Endothelial cell of umbilical vein (primary cell): Measurements from ENCODE around the gene MCM3AP. TPM values are rescaled to one million over a fixed set of nuclear protein-coding genes. Genes with fewer than 3 reads are reported as not detected.

Source experiments
- BruUV-seq: library from RNA; stranded (reverse); fragments of 400-500 nt; replicated peaks from 2 replicates; lab custom pipeline; 2021; lab: Mats Ljungman, UMichigan
- CTCF ChIA-PET: fragments of 300-600, 350-600 bp; sonication (Branson Sonifier 250); formaldehyde crosslinking; loops from one replicate; lab custom pipeline; 2021; ENCODE audit warnings: antibody characterized with exemption, inconsistent platforms; lab: Charles Lee
- POLR2A ChIA-PET: fragments of 300-600, 350-600 bp; sonication (Branson Sonifier 250); formaldehyde crosslinking; loops from one replicate; lab custom pipeline; 2021; ENCODE audit warnings: antibody characterized with exemption, inconsistent platforms; lab: Charles Lee
- DNase-seq: peaks from one replicate; pipeline ENCODE4 v3.0.0-alpha.2; 2011; ENCODE audit warnings: low read depth, low spot score
- FAIRE-seq: peaks from 2 replicates; lab custom pipeline; 2011; peaks lifted over from hg19 to GRCh38; lab: Jason Lieb, UNC
- H2AFZ ChIP-seq: 2 replicates; pipeline ENCODE4 v1.6.0; 2012; ENCODE audit warnings: low read depth, low read length, control low read depth, inconsistent platforms
- H3K27ac ChIP-seq: 2 replicates; pipeline ENCODE4 v1.5.1; 2011; ENCODE audit warnings: low read depth, mild to moderate bottlenecking, control low read depth, low read length, moderate library complexity; ENCODE audit not compliant: insufficient read depth
- H3K27me3 ChIP-seq, 2 experiments: 2 replicates each; pipeline versions ENCODE4 v1.6.0 to v1.6.1; 2011; ENCODE audit warnings: low read length in 2 of 2, mixed read lengths in 1 of 2; ENCODE audit not compliant: control insufficient read depth in 2 of 2, insufficient read depth in 2 of 2
- H3K36me3 ChIP-seq, 2 experiments: 2 replicates in 1 of 2; 3 replicates in 1 of 2; pipeline ENCODE4 v1.5.1; 2011; ENCODE audit warnings: low read length in 2 of 2, mild to moderate bottlenecking in 1 of 2, moderate library complexity in 1 of 2; ENCODE audit not compliant: control insufficient read depth in 2 of 2, insufficient read depth in 2 of 2; ENCODE audit errors: extremely low read depth in 1 of 2
- H3K4me1 ChIP-seq: 3 replicates; pipeline ENCODE4 v1.5.1; 2011; ENCODE audit warnings: mild to moderate bottlenecking, low read length; ENCODE audit not compliant: control insufficient read depth, insufficient read depth; ENCODE audit errors: extremely low read depth
- H3K4me2 ChIP-seq: 2 replicates; pipeline ENCODE4 v1.6.1; 2011; ENCODE audit warnings: low read length, control low read depth, mixed read lengths; ENCODE audit not compliant: insufficient read depth
- H3K4me3 ChIP-seq, 3 experiments: fragments of 200-600 bp in 1 of 3; sonication (generic), shearing (Covaris generic) in 1 of 3; replicated peaks in 1 of 3; 2 replicates each; pipeline ENCODE4 v1.5.1; 2011 to 2016; ENCODE audit warnings: control low read depth in 3 of 3, low read length in 3 of 3, mild to moderate bottlenecking in 2 of 3, inconsistent platforms in 1 of 3, low read depth in 1 of 3, moderate library complexity in 1 of 3; ENCODE audit not compliant: insufficient read depth in 1 of 3
- H3K79me2 ChIP-seq: 2 replicates; pipeline ENCODE4 v1.6.0; 2012; ENCODE audit warnings: low read length, inconsistent platforms; ENCODE audit not compliant: control insufficient read depth, insufficient read depth
- H3K9ac ChIP-seq: replicated peaks from 2 replicates; pipeline ENCODE3; 2011; ENCODE audit warnings: low read length, control low read depth; ENCODE audit not compliant: insufficient read depth; ENCODE audit errors: extremely low read depth
- H3K9me1 ChIP-seq: replicated peaks from 3 replicates; pipeline ENCODE4 v1.6.0; 2011; ENCODE audit warnings: mild to moderate bottlenecking, low read length; ENCODE audit not compliant: control insufficient read depth, insufficient read depth; ENCODE audit errors: extremely low read depth
- H3K9me3 ChIP-seq: replicated peaks from 2 replicates; pipeline ENCODE4 v1.5.1; 2012; ENCODE audit warnings: low read length, inconsistent platforms; ENCODE audit not compliant: control insufficient read depth, insufficient read depth
- H4K20me1 ChIP-seq: replicated peaks from 2 replicates; pipeline ENCODE3; 2011; ENCODE audit warnings: mild to moderate bottlenecking, low read length; ENCODE audit not compliant: control insufficient read depth, insufficient read depth; ENCODE audit errors: extremely low read depth
- EZH2 ChIP-seq: IDR thresholded peaks from 2 replicates; pipeline ENCODE4 v1.6.1; 2012; ENCODE audit warnings: borderline replicate concordance, low read depth, mild to moderate bottlenecking, moderate library complexity, low read length, inconsistent platforms; ENCODE audit not compliant: severe bottlenecking
- FOS ChIP-seq: IDR thresholded peaks from 2 replicates; pipeline ENCODE4 v1.6.1; 2011; ENCODE audit warnings: mild to moderate bottlenecking, low read length, moderate library complexity, borderline replicate concordance; ENCODE audit not compliant: insufficient read depth
- GATA2 ChIP-seq: IDR thresholded peaks from 2 replicates; pipeline ENCODE4 v1.7.0; 2011; ENCODE audit warnings: low read depth, mild to moderate bottlenecking, moderate library complexity, mixed read lengths, low read length; ENCODE audit not compliant: insufficient read length, insufficient read depth
- JUN ChIP-seq: IDR thresholded peaks from 2 replicates; pipeline ENCODE4 v1.6.1; 2011; ENCODE audit warnings: borderline replicate concordance, low read depth; ENCODE audit not compliant: insufficient read length, insufficient read depth
- MYC ChIP-seq: IDR thresholded peaks from one replicate; pipeline ENCODE4 v1.6.1; 2011; ENCODE audit warnings: mild to moderate bottlenecking, low read depth, low read length
- POLR2A ChIP-seq: IDR thresholded peaks from 2 replicates; pipeline ENCODE4 v1.6.1; 2012; ENCODE audit warnings: low read depth, mild to moderate bottlenecking, control low read depth, low read length
- POLR2AphosphoS5 ChIP-seq: IDR thresholded peaks from 2 replicates; pipeline ENCODE4 v1.6.1; 2012; ENCODE audit warnings: low read depth, mild to moderate bottlenecking, control low read depth, low read length, moderate library complexity; ENCODE audit not compliant: insufficient read depth
- dilution Hi-C: fragments of 300-500 bp; cut with MboI; formaldehyde crosslinking; loops from one replicate; pipeline ENCODE4 v1.15.0; 2019; ENCODE audit warnings: low sequenced_read_pairs; ENCODE audit not compliant: extremely low pct_ligation_motif_present
- intact Hi-C: fragments of 100-400 bp; cut with micrococcal nuclease; formaldehyde crosslinking; loops from one replicate; pipeline ENCODE4 v1.10.0; 2022
- polyA plus RNA-seq, 4 experiments: library from polyadenylated mRNA; depleted of rRNA in 3 of 4; stranded (reverse) in 3 of 4; unstranded in 1 of 4; fragments of >200 nt; gene quantifications; 2 replicates each; pipeline versions ENCODE4 v1.2.1 to v1.2.3, GENCODE V29; 2011 to 2012; ENCODE audit warnings: missing spikeins in 1 of 4
- total RNA-seq: library from RNA; stranded (reverse); gene quantifications from 2 replicates; pipeline ENCODE4 v1.2.3, GENCODE V29; 2021
- TF ChIP-seq, protein P1 (sequence below): IDR thresholded peaks from 2 replicates; pipeline ENCODE4 v1.6.1; 2011; ENCODE audit not compliant: insufficient read depth, insufficient read length
- TF ChIP-seq, protein P2 (sequence below), 2 donors: IDR thresholded peaks; 1 replicate in 1 of 2; 2 replicates in 1 of 2; pipeline ENCODE4 v1.5.1; 2011; ENCODE audit warnings: low read length in 2 of 2, mild to moderate bottlenecking in 2 of 2, moderate library complexity in 2 of 2, control low read depth in 1 of 2, inconsistent platforms in 1 of 2, low read depth in 1 of 2; ENCODE audit not compliant: insufficient read depth in 1 of 2; ENCODE audit errors: extremely low read depth in 1 of 2

The MCM3AP gene
- total and polyA plus RNA-seq, 2 donors (not counting 3 experiments of a cell fraction or from before 2014, with no cell fraction given): 37.9 to 115 TPM

DNA sequence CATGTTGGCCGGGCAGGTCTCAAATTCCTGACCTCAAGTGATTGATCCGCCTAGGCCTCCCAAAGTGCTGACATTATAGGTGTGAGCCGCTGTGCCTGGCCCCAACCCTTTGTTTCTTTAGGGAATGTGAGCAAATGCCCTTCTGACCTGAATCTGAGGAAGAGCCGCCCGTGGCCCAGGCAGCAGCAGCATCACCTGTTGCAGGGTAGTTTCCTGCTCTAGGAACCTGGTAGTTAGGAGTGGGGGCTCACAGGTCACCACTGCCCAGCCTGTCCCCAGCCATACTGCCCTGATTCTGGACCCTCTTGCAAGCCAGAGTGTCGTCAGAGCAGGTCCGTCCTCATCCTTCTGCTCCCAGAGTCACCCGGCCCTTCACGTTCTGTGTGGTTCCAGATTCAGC lies 13.8 kb upstream of the MCM3AP start:
- Histone ChIP-seq H3K36me3 (no peaks in the 10 kb centered on the region), H4K20me1 (no peaks in the 10 kb centered on the region), H2AFZ (no peak overlapping the region), H3K27ac (no peak overlapping the region), H3K4me3 (no peak overlapping the region), H3K79me2 (no peaks in the 10 kb centered on the region), H3K9me3 (no peaks in the 10 kb centered on the region), H3K9me1 (no peaks in the 10 kb centered on the region), H3K4me1 (peaks cover 9% of the 10 kb centered on the region), H3K27me3 (no peaks in the 10 kb centered on the region), H3K4me2 (no peak overlapping the region), H3K9ac (no peak overlapping the region)
- dilution Hi-C loops: no loop called here
- no peak for TF ChIP-seq JUN
- POLR2A ChIA-PET: no interaction called here
- no peak for DNase-seq
- CTCF ChIA-PET: no interaction called here
- BruUV-seq: no TSS peak
- FAIRE-seq: no peak
- intact Hi-C loops: no loop called here

DNA sequence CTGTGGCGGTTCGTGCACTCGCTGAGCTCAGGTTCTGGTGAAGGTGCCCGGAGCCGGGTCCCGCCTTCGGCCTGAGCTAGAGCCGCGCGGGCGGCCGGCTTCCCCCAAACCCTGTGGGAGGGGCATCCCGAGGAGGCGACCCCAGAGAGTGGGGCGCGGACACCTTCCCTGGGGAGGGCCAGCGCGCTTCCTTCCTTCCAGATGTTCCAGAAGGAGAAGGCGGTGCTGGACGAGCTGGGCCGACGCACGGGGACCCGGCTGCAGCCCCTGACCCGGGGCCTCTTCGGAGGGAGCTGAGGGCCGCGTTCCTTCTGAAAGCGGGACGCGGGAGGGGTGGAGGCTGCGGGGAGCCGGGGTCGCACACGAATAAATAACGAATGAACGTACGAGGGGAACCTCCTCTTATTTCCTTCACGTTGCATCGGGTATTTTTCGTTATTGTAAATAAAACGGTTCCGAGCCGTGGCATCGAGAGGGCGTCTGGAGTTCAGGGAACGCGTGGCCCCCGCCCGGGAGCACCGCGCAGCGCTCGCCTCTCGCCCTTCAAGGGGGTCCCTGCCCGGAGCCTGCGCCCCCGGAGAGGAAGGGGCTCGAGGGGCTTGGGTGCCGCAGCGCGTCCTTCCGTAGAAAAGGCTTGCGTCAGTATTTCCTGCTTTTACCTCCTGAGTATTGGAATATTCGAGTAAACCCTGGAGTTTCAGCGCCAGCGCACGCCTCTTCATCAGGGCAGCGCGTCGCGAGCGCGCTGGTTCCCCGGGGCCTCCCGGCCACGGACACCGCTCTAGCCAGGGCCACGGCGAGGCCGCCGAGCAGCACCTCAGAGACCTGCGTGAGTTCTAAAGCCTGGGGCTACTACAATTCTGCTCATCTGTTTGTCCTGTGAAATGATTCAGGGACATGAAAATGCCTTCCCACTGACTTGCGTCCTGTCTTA lies 12.2 kb upstream of the MCM3AP start:
- POLR2A ChIA-PET: no interaction called here
- Histone ChIP-seq H3K9ac (peak overlapping the region; percentile 34), H3K27me3 (no peaks in the 10 kb centered on the region), H3K9me1 (no peaks in the 10 kb centered on the region), H3K4me2 (peak overlapping the region; percentile 91), H3K36me3 (no peaks in the 10 kb centered on the region), H3K4me3 (peak overlapping the region; percentile 41 to 63 (median 50)), H3K4me1 (peaks cover 9% of the 10 kb centered on the region), H3K79me2 (no peaks in the 10 kb centered on the region), H4K20me1 (no peaks in the 10 kb centered on the region), H3K27ac (no peak overlapping the region), H2AFZ (peak overlapping the region; percentile 84), H3K9me3 (no peaks in the 10 kb centered on the region)
- TF ChIP-seq POLR2AphosphoS5: no peak
- TF ChIP-seq GATA2: no peak
- no peak for TF ChIP-seq MYC
- no peak for TF ChIP-seq POLR2A
- TF ChIP-seq EZH2: no peak
- TF ChIP-seq, protein P1, sequence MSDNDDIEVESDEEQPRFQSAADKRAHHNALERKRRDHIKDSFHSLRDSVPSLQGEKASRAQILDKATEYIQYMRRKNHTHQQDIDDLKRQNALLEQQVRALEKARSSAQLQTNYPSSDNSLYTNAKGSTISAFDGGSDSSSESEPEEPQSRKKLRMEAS: no peak
- no peak for TF ChIP-seq FOS
- TF ChIP-seq JUN: no peak
- TF ChIP-seq, protein P2, sequence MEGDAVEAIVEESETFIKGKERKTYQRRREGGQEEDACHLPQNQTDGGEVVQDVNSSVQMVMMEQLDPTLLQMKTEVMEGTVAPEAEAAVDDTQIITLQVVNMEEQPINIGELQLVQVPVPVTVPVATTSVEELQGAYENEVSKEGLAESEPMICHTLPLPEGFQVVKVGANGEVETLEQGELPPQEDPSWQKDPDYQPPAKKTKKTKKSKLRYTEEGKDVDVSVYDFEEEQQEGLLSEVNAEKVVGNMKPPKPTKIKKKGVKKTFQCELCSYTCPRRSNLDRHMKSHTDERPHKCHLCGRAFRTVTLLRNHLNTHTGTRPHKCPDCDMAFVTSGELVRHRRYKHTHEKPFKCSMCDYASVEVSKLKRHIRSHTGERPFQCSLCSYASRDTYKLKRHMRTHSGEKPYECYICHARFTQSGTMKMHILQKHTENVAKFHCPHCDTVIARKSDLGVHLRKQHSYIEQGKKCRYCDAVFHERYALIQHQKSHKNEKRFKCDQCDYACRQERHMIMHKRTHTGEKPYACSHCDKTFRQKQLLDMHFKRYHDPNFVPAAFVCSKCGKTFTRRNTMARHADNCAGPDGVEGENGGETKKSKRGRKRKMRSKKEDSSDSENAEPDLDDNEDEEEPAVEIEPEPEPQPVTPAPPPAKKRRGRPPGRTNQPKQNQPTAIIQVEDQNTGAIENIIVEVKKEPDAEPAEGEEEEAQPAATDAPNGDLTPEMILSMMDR (IDR thresholded peaks at IDR 0.05; ENCODE audit: extremely low read depth in 1 of 2, insufficient read depth in 1 of 2, low read depth in 1 of 2, low read length in 2 of 2): no peak
- no TSS peak for BruUV-seq
- dilution Hi-C loops (no loop called here), intact Hi-C loops (loop anchor here (1.0 kb wide), 1 partner anchor 11 kb away; the partner anchor contains the start of gene YBEY)
- DNase-seq (peak; percentile 36), FAIRE-seq (peak; percentile 79)
- CTCF ChIA-PET: interaction anchor here (1.0 to 1.2 kb wide), 3 partner anchors 9 to 154 kb away, joined by 3 to 4 read pairs (median 3); partner anchors contain the start of gene YBEY
